Vagina (tissue), 2 donors: ENCODE data around the gene SLC16A5. TPM values are rescaled to one million over a fixed set of nuclear protein-coding genes. Genes with fewer than 3 reads are reported as not detected.

Experiments
- DNase-seq, 2 donors: peaks; one replicate each; pipeline ENCODE4 v3.0.0-alpha.2; 2017; ENCODE audit errors: extremely low spot score in 2 of 2
- H3K27ac ChIP-seq: fragments of 200-600 bp; sonication (generic); one replicate; pipeline ENCODE4 v1.5.1; 2019
- H3K27me3 ChIP-seq: fragments of 200-600 bp; sonication (generic); one replicate; pipeline ENCODE4 v1.5.1; 2019
- H3K36me3 ChIP-seq, 2 donors: fragments of 200-600 bp; sonication (generic); one replicate each; pipeline ENCODE4 v1.5.1; 2017 to 2019
- H3K4me1 ChIP-seq: fragments of 200-600 bp; sonication (generic); one replicate; pipeline ENCODE4 v1.5.1; 2019
- H3K4me3 ChIP-seq, 2 donors: fragments of 200-600 bp; sonication (generic); 1 replicate in 1 of 2; 2 replicates in 1 of 2; pipeline ENCODE4 v1.5.1; 2016 to 2019
- H3K9me3 ChIP-seq: fragments of 200-600 bp; sonication (generic); one replicate; pipeline ENCODE4 v1.5.1; 2019
- POLR2A ChIP-seq, 2 donors: fragments of 450-650 bp; IDR thresholded peaks; one replicate each; pipeline ENCODE4 v1.6.1; 2017; ENCODE audit warnings: antibody characterized with exemption in 2 of 2, mild to moderate bottlenecking in 2 of 2, moderate library complexity in 2 of 2
- POLR2AphosphoS5 ChIP-seq, 2 donors: sonication (generic); formaldehyde crosslinking; IDR thresholded peaks; one replicate each; pipeline ENCODE4 v1.9.0; 2017; ENCODE audit warnings: antibody characterized with exemption in 2 of 2, mild to moderate bottlenecking in 2 of 2, low read depth in 1 of 2; ENCODE audit not compliant: insufficient read depth in 1 of 2
- intact Hi-C: fragments of 100-400 bp; cut with DNase I; formaldehyde crosslinking; loops from one replicate; pipeline ENCODE4 v1.15.1; 2023
- total RNA-seq: library from RNA; depleted of rRNA; stranded (reverse); fragments of >200 nt; gene quantifications from one replicate; pipeline ENCODE4 v1.2.3, GENCODE V29; 2016
- TF ChIP-seq, protein P1 (sequence below), 3 experiments: fragments of 450-650 bp in 2 of 3; fragments of 200-600 bp in 1 of 3; sonication (generic) in 1 of 3; IDR thresholded peaks; one replicate each; pipeline ENCODE4 v1.5.1; 2017 to 2019; ENCODE audit warnings: antibody characterized with exemption in 3 of 3, mild to moderate bottlenecking in 2 of 3, moderate library complexity in 2 of 3

Gene SLC16A5
- total RNA-seq, 1 donor from 2014 or later: 26.8 TPM

DNA sequence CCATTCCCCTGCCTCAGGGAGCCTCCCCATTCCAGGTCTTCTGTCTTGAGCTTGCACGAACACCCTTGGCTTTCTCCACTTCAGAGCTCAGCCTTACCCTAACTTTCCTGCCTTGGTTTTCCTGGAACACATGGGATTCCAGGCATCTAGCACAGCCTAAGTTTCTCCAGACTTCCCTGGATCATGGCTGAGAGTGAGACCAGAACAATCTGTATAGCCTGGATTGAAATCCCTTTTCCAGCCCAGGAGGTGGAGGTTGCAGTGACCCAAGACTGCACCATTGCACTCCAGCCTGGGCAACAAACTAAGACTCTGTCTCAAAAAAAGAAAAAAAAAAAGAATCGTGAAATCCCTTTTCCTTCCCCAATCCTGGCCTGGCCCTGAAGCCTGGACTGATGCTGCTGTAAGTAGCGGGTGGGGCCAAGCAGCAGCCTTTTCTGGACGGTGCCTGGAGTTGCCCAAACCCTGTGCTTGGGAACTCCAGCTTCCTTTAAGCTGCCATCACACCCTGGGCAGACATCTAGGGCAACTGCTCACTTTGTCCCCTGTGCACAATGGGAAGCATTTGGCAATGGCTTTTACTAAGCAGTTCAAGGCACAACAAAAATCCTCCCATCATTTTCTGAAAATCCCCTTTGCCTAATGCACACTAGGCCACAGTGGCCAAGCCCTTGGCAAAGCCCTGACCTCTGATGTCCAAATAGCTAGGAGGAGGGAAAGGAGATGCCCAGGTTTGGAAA lies 12.0 kb upstream of the SLC16A5 start:
- no peak overlapping the region for H3K27ac ChIP-seq
- no peaks in the 10 kb centered on the region for H3K27me3 ChIP-seq
- no peak overlapping the region for H3K4me3 ChIP-seq
- peaks cover 37% of the 10 kb centered on the region for H3K4me1 ChIP-seq
- no peaks in the 10 kb centered on the region for H3K36me3 ChIP-seq
- no peak for TF ChIP-seq POLR2A (IDR thresholded peaks at IDR 0.05)
- TF ChIP-seq, protein P1, sequence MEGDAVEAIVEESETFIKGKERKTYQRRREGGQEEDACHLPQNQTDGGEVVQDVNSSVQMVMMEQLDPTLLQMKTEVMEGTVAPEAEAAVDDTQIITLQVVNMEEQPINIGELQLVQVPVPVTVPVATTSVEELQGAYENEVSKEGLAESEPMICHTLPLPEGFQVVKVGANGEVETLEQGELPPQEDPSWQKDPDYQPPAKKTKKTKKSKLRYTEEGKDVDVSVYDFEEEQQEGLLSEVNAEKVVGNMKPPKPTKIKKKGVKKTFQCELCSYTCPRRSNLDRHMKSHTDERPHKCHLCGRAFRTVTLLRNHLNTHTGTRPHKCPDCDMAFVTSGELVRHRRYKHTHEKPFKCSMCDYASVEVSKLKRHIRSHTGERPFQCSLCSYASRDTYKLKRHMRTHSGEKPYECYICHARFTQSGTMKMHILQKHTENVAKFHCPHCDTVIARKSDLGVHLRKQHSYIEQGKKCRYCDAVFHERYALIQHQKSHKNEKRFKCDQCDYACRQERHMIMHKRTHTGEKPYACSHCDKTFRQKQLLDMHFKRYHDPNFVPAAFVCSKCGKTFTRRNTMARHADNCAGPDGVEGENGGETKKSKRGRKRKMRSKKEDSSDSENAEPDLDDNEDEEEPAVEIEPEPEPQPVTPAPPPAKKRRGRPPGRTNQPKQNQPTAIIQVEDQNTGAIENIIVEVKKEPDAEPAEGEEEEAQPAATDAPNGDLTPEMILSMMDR (IDR thresholded peaks at IDR 0.05): no peak
- TF ChIP-seq POLR2AphosphoS5 (IDR thresholded peaks at IDR 0.05; ENCODE audit: insufficient read depth in 1 of 2, low read depth in 1 of 2): no peak
- intact Hi-C loops: loop anchor here (10.0 kb wide), 1 partner anchor 49 kb away; no protein-coding TSS in a partner anchor
- no peaks in the 10 kb centered on the region for H3K9me3 ChIP-seq
- no peak for DNase-seq

DNA sequence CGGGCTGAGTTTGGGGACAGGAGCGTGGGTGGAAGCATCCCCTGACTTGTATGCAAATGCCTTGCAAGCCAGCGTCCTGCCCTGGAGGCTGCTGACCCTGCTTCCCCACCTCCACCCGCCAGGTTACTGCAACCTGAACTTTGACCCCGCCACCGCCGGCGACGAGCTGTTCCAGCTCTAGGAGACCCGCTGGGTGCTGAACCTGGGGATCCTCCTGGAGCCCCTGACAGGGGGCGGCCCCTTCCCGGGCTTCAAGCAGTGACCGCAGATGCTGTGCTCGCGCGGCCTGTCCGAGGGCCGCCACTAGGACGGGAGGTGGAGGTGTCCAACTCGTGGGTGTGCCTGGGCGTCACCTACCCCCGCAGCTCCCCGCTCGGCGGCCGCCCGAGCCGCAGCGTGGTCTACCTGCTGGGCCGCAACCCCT lies 10.7 kb upstream of the SLC16A5 start:
- Histone ChIP-seq H3K36me3 (no peaks in the 10 kb centered on the region), H3K4me3 (peak overlapping the region; percentile 46 to 48), H3K27ac (peak overlapping the region; percentile 72), H3K4me1 (peaks cover 37% of the 10 kb centered on the region), H3K9me3 (no peaks in the 10 kb centered on the region), H3K27me3 (no peaks in the 10 kb centered on the region)
- DNase-seq: no peak
- TF ChIP-seq POLR2A (IDR thresholded peaks at IDR 0.05) (no peak), POLR2AphosphoS5 (IDR thresholded peaks at IDR 0.05; ENCODE audit: insufficient read depth in 1 of 2, low read depth in 1 of 2) (no peak)
- TF ChIP-seq, protein P1 (IDR thresholded peaks at IDR 0.05): no peak
- intact Hi-C loops: loop anchor here (10.0 kb wide), 1 partner anchor 48 kb away; no protein-coding TSS in a partner anchor

DNA sequence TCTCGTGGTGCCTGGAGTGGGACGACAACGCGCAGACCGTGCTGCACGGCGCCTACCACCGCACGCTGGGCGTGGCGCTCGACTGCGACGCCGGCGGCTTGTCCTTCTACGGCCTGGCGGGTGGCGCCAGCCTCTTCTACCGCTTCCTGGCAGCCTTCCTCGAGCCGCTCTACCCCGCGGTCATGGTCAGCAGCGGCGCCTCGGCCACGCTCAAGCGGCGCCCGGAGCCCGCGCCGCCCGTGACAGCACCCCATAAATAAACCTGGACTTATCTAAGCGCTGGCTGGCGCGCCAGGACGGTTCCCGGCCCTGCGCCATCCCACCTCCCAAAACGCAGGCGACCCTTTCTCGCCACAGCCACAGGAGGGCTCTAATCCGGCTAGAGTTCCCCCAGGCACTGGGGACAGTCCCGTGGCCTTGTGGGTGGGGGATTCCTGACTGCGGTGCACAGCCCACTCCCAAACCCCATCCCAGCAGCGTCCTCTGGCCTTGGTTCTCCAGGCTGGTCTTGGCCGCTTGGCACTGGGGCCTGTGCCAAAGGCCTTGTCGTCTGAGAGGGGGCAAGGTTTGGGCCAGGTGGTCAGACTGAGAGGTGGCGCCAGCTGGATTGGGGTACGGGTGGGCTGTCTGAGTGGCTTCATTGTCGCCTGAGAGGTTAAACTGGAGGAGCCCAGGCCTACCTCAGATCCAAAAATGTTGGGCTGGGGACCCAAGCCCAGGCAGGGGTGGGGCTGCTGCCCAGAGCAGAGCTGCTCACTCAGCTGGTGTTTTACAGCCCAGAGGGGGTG lies 10.1 kb upstream of the SLC16A5 start:
- peak in 1 of 2 donors; percentile 94 for DNase-seq
- TF ChIP-seq, protein P1 (IDR thresholded peaks at IDR 0.05): no peak
- TF ChIP-seq POLR2A (IDR thresholded peaks at IDR 0.05) (no peak), POLR2AphosphoS5 (IDR thresholded peaks at IDR 0.05; ENCODE audit: insufficient read depth in 1 of 2, low read depth in 1 of 2) (peak in 1 of 2 donors; percentile 58)
- Histone ChIP-seq H3K27ac (peak overlapping the region; percentile 72), H3K9me3 (no peaks in the 10 kb centered on the region), H3K4me3 (peak overlapping the region; percentile 46 to 48), H3K4me1 (peaks cover 37% of the 10 kb centered on the region), H3K27me3 (no peaks in the 10 kb centered on the region), H3K36me3 (no peaks in the 10 kb centered on the region)
- intact Hi-C loops: loop anchor here (10.0 kb wide), 1 partner anchor 47 kb away; no protein-coding TSS in a partner anchor

DNA sequence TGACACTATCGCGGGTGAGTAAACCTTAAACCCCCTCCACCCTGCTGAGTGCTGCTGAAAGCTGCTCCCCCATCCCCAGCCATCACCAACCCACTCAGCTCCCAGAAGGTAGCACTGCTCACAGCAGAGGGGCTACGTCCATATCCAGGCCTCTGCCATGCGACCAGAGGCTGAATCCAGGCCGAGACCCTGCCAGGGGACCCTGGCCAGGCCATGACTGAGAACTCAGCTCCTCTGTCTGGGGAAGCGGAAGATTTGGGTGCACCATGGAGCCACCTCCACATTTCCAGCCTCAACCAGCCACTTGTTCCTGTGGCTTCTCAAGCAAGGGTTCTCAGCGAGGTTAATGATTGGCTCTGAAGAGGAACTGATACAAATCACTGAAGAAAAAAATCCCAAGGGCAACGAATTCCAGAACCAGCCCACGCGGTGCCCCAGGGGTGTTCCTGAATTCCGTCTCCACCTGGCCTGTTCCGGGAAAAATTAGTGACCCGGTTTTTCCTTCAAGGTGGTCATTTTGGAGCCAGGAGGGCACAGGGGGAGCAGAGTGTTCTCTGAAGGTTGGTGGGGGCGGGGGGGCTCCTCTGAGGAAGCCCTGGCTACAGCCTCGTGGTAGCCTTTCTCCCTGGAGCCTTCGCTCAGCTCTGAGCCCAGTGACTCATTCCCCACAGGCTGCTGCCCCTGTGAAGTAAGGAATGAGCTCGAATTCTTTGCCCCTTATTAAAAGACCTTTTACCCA lies 9.3 kb upstream of the SLC16A5 start:
- intact Hi-C loops: loop anchor here (10.0 kb wide), 1 partner anchor 46 kb away; no protein-coding TSS in a partner anchor
- peak overlapping the region; percentile 72 for H3K27ac ChIP-seq

More for the DNA sequence above, 9.3 kb upstream of the SLC16A5 start:
- TF ChIP-seq POLR2AphosphoS5 (IDR thresholded peaks at IDR 0.05; ENCODE audit: insufficient read depth in 1 of 2, low read depth in 1 of 2) (no peak), POLR2A (IDR thresholded peaks at IDR 0.05) (no peak)
- TF ChIP-seq, protein P1 (IDR thresholded peaks at IDR 0.05): no peak
- Histone ChIP-seq H3K27me3 (no peaks in the 10 kb centered on the region), H3K4me1 (peaks cover 37% of the 10 kb centered on the region), H3K36me3 (no peaks in the 10 kb centered on the region), H3K4me3 (no peak overlapping the region), H3K9me3 (no peaks in the 10 kb centered on the region)
- DNase-seq: no peak
